GM20000 (cell line): ENCODE measurements around the gene AAGAB.

Experiments
- DNase-seq: peaks from one replicate; pipeline ENCODE4 v3.0.0; 2012; ENCODE audit warnings: low spot score
- TF ChIP-seq, protein P1 (sequence below): IDR thresholded peaks from 2 replicates; pipeline ENCODE4 v1.5.1; 2012; ENCODE audit warnings: mild to moderate bottlenecking, control low read depth; ENCODE audit errors: extremely low read depth, missing control alignments

Gene AAGAB

GRCh38 chr15:67196672-67197363 is 57.6 kb downstream of the AAGAB start:
- TF ChIP-seq, protein P1, sequence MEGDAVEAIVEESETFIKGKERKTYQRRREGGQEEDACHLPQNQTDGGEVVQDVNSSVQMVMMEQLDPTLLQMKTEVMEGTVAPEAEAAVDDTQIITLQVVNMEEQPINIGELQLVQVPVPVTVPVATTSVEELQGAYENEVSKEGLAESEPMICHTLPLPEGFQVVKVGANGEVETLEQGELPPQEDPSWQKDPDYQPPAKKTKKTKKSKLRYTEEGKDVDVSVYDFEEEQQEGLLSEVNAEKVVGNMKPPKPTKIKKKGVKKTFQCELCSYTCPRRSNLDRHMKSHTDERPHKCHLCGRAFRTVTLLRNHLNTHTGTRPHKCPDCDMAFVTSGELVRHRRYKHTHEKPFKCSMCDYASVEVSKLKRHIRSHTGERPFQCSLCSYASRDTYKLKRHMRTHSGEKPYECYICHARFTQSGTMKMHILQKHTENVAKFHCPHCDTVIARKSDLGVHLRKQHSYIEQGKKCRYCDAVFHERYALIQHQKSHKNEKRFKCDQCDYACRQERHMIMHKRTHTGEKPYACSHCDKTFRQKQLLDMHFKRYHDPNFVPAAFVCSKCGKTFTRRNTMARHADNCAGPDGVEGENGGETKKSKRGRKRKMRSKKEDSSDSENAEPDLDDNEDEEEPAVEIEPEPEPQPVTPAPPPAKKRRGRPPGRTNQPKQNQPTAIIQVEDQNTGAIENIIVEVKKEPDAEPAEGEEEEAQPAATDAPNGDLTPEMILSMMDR, result no peak
- DNase-seq, result peak; percentile 9

- DNase-seq, result no peak
- TF ChIP-seq, protein P1, result no peak
Measured at GRCh38 chr15:67196222-67196621, 58.2 kb downstream of the AAGAB start.

DNA sequence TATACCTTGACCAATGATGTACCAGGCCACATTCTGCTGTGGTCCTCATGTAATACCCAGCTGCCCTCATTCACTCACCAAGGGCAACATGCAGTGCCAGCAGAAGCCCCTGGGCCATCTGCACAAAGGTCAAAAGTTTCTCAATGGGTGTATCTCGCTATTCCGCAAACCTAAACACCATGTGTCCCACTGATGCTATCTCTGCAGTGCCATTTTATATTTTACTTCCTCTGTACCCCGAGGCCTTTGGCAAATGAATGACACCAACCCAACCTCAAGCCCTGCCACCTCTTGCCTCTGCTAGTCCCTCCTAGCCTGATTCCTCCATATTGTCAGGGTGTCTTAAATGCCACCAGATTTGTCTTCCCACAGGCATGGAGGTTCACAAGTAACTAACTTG is 59.2 kb downstream of the AAGAB start:
- TF ChIP-seq, protein P1, result no peak
- DNase-seq, result no peak

- TF ChIP-seq, protein P1, result no peak
- DNase-seq, result no peak
Measured at GRCh38 chr15:67194171-67195114, 60.0 kb downstream of the AAGAB start.

DNA sequence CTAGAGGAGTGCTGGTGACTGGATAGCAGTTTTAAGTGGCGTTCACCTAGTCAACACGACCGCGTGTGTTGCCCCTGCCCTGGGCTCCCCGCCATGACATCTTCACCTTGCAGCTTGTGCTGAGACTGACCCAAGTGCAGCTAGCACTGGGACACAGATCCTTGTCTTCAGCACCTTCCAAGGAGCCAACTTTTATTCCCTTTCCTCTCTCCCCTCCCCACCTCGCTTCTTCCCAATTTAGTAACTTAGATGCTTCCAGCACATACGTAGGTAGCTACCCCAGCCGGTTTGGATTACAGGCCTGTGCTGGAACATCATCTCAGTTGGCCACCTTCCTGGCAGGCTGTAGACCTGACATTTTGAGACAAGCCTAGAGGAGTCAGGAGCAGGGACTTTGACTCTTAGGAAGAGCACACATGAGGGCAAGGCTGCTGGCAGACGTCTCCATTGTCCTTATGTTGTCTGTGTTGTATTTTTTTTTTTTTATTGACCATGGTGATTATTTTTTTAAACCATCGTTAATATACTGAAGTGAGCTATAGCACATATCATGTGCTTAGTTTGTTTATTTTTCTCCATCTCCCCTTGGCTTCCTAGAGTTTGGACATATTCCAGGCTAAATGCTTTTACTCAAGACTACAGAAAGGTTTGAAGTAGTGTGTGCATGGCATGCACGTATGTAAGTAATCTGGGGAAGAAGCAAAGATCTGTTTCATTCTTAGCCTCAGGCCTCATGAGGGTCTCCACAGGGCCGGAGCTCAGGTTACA is 61.1 kb downstream of the AAGAB start:
- TF ChIP-seq, protein P1, result no peak
- no peak for DNase-seq

DNA sequence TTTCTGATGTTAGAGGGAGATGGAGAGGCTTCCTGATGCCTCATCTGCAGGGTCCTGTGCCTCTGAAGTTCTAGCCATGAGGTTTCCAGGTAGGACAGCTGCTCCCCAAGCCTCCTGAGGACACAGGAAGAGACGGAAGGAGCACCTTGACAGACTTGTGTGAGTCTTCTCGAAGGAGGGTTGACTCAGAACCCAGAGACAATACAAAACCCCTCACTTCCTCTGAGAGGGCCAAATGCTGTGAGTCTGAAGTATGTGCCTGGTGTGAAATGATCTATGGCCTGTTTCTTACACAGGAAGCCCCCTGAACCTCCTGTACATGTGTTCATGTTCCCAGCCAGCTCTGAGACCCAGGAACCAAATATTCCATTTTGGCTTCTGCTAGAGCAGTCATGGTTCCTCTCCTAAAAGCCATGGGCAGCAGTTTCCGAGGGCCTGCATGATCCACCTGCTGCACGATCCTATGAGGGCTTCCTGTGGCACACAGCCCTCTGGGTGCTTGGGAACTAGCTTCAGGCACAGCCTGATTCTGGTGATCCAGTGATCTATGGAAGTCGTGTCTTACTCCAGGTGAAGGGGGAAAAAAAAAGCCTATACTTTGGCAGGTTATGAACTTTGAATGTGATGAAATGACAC is 62.2 kb downstream of the AAGAB start:
- TF ChIP-seq, protein P1, result no peak
- DNase-seq, result peak; percentile 4
